ENCODE data around the gene ZNF311. TPM values are rescaled to one million over a fixed set of nuclear protein-coding genes. Genes with fewer than 3 reads are reported as not detected.

The ZNF311 gene
- total and polyA plus RNA-seq, 9 of the 15 experiments (the other 6 are each of a cell fraction or from before 2014, with no cell fraction given): 5.1 to 10.0 (median 7.5) TPM

- TF ChIP-seq TAF15 (IDR thresholded peaks at IDR 0.05; ENCODE audit: low read depth, low read length) (no peak), GABPB1 (CRISPR knock-in tag; IDR thresholded peaks at IDR 0.05) (no peak), KAT8 (IDR thresholded peaks at IDR 0.05; ENCODE audit: low read depth) (no peak), PHF20 (IDR thresholded peaks at IDR 0.05; ENCODE audit: partially characterized antibody) (peak; percentile 44), YBX1 (IDR thresholded peaks at IDR 0.05) (no peak), ZNF436 (CRISPR knock-in tag; IDR thresholded peaks at IDR 0.05) (no peak), SNAPC5 (CRISPR knock-in tag; IDR thresholded peaks at IDR 0.05) (no peak), SMAD4 (CRISPR knock-in tag; conservative IDR thresholded peaks at IDR 0.05) (no peak), ZNF274 (IDR thresholded peaks at IDR 0.05; ENCODE audit: borderline replicate concordance, low read depth, low read length) (no peak)
- TF ChIP-seq, protein P1, sequence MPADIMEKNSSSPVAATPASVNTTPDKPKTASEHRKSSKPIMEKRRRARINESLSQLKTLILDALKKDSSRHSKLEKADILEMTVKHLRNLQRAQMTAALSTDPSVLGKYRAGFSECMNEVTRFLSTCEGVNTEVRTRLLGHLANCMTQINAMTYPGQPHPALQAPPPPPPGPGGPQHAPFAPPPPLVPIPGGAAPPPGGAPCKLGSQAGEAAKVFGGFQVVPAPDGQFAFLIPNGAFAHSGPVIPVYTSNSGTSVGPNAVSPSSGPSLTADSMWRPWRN (IDR thresholded peaks at IDR 0.05; ENCODE audit: low read depth): no peak
- TF ChIP-seq, protein P2, sequence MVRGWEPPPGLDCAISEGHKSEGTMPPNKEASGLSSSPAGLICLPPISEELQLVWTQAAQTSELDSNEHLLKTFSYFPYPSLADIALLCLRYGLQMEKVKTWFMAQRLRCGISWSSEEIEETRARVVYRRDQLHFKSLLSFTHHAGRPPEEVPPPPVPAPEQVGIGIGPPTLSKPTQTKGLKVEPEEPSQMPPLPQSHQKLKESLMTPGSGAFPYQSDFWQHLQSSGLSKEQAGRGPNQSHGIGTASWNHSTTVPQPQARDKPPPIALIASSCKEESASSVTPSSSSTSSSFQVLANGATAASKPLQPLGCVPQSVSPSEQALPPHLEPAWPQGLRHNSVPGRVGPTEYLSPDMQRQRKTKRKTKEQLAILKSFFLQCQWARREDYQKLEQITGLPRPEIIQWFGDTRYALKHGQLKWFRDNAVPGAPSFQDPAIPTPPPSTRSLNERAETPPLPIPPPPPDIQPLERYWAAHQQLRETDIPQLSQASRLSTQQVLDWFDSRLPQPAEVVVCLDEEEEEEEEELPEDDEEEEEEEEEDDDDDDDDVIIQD (CRISPR knock-in tag; IDR thresholded peaks at IDR 0.05): no peak
- TF ChIP-seq, protein P3, sequence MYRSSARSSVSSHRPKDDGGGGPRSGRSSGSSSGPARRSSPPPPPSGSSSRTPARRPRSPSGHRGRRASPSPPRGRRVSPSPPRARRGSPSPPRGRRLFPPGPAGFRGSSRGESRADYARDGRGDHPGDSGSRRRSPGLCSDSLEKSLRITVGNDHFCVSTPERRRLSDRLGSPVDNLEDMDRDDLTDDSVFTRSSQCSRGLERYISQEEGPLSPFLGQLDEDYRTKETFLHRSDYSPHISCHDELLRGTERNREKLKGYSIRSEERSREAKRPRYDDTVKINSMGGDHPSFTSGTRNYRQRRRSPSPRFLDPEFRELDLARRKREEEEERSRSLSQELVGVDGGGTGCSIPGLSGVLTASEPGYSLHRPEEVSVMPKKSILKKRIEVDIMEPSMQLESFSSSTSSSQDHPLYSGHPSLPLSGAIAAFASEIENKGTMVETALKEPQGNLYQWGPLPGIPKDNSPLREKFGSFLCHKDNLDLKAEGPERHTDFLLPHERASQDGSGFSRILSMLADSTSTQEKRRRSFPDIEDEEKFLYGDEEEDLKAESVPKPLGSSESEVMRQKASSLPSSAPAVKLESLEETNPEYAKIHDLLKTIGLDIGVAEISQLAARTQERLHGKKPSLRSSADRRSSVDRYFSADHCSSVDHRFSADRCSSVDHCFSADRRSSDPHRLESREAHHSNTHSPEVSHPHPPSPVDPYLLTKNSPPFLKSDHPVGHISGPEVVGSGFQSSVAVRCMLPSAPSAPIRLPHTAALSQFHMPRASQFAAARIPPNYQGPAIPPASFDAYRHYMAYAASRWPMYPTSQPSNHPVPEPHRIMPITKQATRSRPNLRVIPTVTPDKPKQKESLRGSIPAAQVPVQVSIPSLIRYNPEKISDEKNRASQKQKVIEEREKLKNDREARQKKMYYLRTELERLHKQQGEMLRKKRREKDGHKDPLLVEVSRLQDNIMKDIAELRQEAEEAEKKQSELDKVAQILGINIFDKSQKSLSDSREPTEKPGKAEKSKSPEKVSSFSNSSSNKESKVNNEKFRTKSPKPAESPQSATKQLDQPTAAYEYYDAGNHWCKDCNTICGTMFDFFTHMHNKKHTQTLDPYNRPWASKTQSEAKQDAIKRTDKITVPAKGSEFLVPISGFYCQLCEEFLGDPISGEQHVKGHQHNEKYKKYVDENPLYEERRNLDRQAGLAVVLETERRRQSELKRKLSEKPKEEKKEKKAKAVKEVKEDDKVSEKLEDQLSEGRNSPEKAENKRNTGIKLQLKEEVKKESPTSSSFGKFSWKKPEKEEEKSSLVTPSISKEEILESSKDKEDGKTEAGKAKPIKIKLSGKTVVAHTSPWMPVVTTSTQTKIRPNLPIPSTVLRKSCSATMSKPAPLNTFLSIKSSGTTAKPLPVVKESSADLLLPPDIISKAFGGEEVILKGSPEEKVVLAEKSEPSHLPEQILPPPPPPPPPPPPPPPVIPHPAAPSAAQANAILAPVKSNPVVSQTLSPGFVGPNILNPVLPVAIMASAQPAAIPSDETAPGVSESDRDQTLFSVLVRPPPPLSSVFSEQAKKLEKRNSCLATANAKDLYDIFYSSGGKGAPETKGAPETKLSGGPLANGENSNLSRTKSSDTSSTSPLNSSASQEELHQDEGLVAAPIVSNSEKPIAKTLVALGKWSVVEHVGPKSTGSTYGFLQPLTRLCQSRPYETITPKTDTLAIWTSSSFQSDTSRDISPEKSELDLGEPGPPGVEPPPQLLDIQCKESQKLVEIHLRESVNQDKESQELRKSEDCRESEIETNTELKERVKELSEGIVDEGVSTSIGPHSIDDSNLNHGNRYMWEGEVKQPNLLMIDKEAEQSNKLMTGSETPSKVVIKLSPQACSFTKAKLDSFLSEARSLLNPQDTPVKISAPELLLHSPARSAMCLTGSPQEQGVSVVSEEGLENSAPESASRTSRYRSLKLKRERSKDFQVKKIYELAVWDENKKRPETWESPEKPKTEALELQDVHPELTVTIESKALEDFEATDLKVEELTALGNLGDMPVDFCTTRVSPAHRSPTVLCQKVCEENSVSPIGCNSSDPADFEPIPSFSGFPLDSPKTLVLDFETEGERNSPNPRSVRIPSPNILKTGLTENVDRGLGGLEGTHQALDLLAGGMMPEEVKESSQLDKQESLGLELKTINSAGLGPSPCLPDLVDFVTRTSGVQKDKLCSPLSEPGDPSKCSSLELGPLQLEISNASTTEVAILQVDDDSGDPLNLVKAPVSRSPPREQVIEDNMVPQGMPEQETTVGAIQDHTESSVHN (IDR thresholded peaks at IDR 0.05; ENCODE audit: borderline replicate concordance in 1 of 2, low read depth in 1 of 2): no peak
- TF ChIP-seq, protein P4, sequence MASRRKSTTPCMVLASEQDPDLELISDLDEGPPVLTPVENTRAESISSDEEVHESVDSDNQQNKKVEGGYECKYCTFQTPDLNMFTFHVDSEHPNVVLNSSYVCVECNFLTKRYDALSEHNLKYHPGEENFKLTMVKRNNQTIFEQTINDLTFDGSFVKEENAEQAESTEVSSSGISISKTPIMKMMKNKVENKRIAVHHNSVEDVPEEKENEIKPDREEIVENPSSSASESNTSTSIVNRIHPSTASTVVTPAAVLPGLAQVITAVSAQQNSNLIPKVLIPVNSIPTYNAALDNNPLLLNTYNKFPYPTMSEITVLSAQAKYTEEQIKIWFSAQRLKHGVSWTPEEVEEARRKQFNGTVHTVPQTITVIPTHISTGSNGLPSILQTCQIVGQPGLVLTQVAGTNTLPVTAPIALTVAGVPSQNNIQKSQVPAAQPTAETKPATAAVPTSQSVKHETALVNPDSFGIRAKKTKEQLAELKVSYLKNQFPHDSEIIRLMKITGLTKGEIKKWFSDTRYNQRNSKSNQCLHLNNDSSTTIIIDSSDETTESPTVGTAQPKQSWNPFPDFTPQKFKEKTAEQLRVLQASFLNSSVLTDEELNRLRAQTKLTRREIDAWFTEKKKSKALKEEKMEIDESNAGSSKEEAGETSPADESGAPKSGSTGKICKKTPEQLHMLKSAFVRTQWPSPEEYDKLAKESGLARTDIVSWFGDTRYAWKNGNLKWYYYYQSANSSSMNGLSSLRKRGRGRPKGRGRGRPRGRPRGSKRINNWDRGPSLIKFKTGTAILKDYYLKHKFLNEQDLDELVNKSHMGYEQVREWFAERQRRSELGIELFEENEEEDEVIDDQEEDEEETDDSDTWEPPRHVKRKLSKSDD (conservative IDR thresholded peaks at IDR 0.05; ENCODE audit: low read length): no peak
These were observed 6.2 kb upstream of the ZNF311 start (continued) for GRCh38 chr6:29011276-29011734.
